ENCODE measurements around the gene VASN.

VASN gene

DNA sequence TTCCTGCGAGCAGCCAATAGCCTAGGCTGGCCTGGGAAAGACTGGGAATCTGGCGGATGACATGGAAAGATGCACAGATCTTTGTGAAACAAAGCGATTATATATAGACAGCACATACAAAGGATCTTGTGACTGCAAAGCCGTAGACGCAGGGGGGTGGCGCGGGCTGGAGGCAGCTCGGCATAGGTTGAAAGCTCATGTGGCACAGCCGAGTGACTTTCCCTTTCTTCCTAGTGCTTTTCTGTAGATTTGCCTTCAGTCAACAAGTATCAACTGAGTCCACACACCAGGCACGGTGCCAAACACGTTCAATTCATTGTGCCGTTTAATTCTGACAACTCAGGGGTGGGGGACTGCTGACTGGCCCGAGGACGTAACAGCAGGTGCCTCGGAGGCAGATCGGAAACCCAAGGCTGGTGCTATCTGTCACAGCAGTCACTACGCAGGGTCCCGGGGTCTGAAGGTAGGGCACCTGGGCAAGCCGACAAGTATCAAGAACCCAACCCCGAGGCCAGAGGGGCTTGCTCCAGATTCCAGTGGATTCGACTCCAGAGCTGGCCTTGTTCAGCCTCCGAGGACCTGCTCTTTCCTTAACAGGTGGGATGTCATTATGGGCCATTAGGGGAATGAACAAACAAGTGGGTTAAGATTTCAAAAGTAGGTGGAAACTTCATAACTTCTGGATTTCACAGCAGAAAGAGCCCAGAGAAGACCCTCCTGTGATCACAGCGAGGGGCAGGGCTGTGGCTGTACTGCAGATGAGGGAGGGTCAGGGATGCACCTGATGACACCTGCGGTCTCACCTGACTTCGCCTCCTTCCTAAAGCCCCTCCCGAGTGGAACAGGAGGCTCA, 26.4 kb upstream of the VASN start:
- H3K79me2 ChIP-seq (ENCODE audit: control insufficient read depth, low read length) = peaks cover 79% of the 10 kb centered on the region
- H3K9me3 ChIP-seq (ENCODE audit: control insufficient read depth, insufficient read depth, low read length) = peaks cover 7% of the 10 kb centered on the region; the same call in 1 of the 2 replicates
- H3K4me2 ChIP-seq (ENCODE audit: low read length) = no peak overlapping the region
- H4K20me1 ChIP-seq (ENCODE audit: control insufficient read depth, insufficient read depth, low read depth, low read length) = no peaks in the 10 kb centered on the region
- H3K4me1 ChIP-seq (ENCODE audit: control insufficient read depth, low read length) = peaks cover 8% of the 10 kb centered on the region
- H3K27me3 ChIP-seq (ENCODE audit: control insufficient read depth, low read length) = no peaks in the 10 kb centered on the region
- H3K36me3 ChIP-seq (ENCODE audit: control insufficient read depth, low read length) = peaks cover 66% of the 10 kb centered on the region
- H3K27ac ChIP-seq (ENCODE audit: low read depth, low read length) = no peak overlapping the region
- H3K4me3 ChIP-seq (ENCODE audit: low read length) = no peak overlapping the region
- TF ChIP-seq, protein P1, sequence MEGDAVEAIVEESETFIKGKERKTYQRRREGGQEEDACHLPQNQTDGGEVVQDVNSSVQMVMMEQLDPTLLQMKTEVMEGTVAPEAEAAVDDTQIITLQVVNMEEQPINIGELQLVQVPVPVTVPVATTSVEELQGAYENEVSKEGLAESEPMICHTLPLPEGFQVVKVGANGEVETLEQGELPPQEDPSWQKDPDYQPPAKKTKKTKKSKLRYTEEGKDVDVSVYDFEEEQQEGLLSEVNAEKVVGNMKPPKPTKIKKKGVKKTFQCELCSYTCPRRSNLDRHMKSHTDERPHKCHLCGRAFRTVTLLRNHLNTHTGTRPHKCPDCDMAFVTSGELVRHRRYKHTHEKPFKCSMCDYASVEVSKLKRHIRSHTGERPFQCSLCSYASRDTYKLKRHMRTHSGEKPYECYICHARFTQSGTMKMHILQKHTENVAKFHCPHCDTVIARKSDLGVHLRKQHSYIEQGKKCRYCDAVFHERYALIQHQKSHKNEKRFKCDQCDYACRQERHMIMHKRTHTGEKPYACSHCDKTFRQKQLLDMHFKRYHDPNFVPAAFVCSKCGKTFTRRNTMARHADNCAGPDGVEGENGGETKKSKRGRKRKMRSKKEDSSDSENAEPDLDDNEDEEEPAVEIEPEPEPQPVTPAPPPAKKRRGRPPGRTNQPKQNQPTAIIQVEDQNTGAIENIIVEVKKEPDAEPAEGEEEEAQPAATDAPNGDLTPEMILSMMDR (IDR thresholded peaks at IDR 0.05; ENCODE audit: low read depth, low read length, poor library complexity, severe bottlenecking) = no peak
- no peak for TF ChIP-seq EZH2phosphoT487 (IDR thresholded peaks at IDR 0.05; ENCODE audit: borderline replicate concordance, low read length)
- peaks cover 11% of the 10 kb centered on the region for H3F3A ChIP-seq (ENCODE audit: control insufficient read depth, insufficient read depth)
- no peaks in the 10 kb centered on the region for H3K9me2 ChIP-seq (replicated peaks; ENCODE audit: control insufficient read depth, low read length)

DNA sequence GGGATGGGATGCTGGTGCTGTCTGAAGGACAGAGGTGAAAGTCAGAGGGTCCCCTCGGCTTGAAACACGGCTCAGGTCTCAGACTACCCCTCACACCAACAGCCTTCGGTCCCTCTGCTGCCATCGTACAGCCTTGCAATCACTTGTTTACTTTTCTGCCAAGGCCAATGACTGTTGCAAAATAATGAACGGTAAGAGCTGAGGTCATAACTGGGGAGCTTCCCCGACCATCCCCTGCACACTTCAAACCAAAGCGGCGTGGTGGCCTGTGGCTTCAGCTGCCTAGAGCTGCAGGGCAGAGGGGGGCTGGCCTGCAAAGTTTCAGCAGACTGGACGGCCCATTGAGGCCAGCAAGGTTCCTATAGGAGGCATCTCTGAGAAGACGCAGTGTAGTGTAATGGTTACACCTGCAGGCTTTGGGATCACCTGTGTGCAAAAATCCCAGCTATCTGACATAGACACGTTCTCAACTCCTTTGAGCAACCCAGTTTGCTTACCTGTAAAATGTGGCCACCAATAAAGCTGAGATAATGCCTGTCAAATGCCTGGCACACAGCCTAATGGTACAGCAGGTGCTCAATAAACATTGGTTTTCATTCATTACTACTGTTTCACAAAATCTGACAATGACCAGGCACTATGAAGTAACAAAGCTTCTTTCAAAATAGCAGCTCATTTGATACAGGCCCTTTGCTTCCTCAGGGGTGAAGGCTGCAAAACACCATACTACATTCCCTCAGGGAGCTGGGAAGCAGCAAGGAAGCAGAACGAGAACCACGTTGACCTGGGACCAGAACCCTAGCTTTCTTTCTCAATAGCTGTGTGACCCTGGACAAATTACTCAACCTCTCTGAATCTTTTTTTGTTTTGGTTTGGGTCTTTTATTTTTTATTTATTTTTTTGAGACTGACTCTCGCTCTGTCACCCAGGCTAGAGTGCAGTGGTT, 25.5 kb upstream of the VASN start:
- Histone ChIP-seq H4K20me1 (ENCODE audit: control insufficient read depth, insufficient read depth, low read depth, low read length) (no peaks in the 10 kb centered on the region), H3K79me2 (ENCODE audit: control insufficient read depth, low read length) (peaks cover 88% of the 10 kb centered on the region), H3K27ac (ENCODE audit: low read depth, low read length) (no peak overlapping the region), H3K4me3 (ENCODE audit: low read length) (no peak overlapping the region), H3K4me2 (ENCODE audit: low read length) (no peak overlapping the region), H3K36me3 (ENCODE audit: control insufficient read depth, low read length) (peaks cover 62% of the 10 kb centered on the region), H3K27me3 (ENCODE audit: control insufficient read depth, low read length) (no peaks in the 10 kb centered on the region), H3K9me2 (replicated peaks; ENCODE audit: control insufficient read depth, low read length) (no peaks in the 10 kb centered on the region), H3K9me3 (ENCODE audit: control insufficient read depth, insufficient read depth, low read length) (peaks cover 7% of the 10 kb centered on the region; the same call in 1 of the 2 replicates), H3K4me1 (ENCODE audit: control insufficient read depth, low read length) (peaks cover 8% of the 10 kb centered on the region), H3F3A (ENCODE audit: control insufficient read depth, insufficient read depth) (peaks cover 11% of the 10 kb centered on the region)
- TF ChIP-seq, protein P1 (IDR thresholded peaks at IDR 0.05; ENCODE audit: low read depth, low read length, poor library complexity, severe bottlenecking) = no peak
- no peak for TF ChIP-seq EZH2phosphoT487 (IDR thresholded peaks at IDR 0.05; ENCODE audit: borderline replicate concordance, low read length)

DNA sequence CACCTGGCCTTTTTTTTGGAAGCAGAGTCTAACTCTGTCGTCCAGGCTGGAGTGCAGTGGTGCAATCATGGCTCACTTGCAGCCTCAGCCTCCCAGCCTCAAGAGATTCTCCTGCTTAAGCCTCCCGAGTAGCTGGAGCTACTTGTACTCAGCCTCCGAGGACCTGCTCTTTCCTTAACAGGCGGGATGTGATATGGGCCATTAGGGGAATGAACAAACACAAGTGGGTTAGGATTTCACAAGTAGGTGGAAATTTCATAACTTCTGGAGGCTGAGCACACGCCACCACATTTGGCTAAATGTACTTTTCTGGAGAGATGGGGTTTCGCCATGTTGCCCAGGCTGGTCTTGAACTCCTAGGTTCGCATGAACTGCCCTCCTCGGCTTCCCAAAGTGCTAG, 24.6 kb upstream of the VASN start:
- Histone ChIP-seq H3K9me2 (replicated peaks; ENCODE audit: control insufficient read depth, low read length) (no peaks in the 10 kb centered on the region), H3K4me1 (ENCODE audit: control insufficient read depth, low read length) (peaks cover 15% of the 10 kb centered on the region), H3K36me3 (ENCODE audit: control insufficient read depth, low read length) (peaks cover 59% of the 10 kb centered on the region), H3K4me2 (ENCODE audit: low read length) (no peak overlapping the region), H4K20me1 (ENCODE audit: control insufficient read depth, insufficient read depth, low read depth, low read length) (no peaks in the 10 kb centered on the region), H3K79me2 (ENCODE audit: control insufficient read depth, low read length) (peaks cover 88% of the 10 kb centered on the region), H3K27me3 (ENCODE audit: control insufficient read depth, low read length) (no peaks in the 10 kb centered on the region), H3F3A (ENCODE audit: control insufficient read depth, insufficient read depth) (peaks cover 11% of the 10 kb centered on the region), H3K27ac (ENCODE audit: low read depth, low read length) (no peak overlapping the region), H3K4me3 (ENCODE audit: low read length) (no peak overlapping the region), H3K9me3 (ENCODE audit: control insufficient read depth, insufficient read depth, low read length) (peaks cover 7% of the 10 kb centered on the region; the same call in 1 of the 2 replicates)
- TF ChIP-seq, protein P1 (IDR thresholded peaks at IDR 0.05; ENCODE audit: low read depth, low read length, poor library complexity, severe bottlenecking) = no peak
- no peak for TF ChIP-seq EZH2phosphoT487 (IDR thresholded peaks at IDR 0.05; ENCODE audit: borderline replicate concordance, low read length)

Measured in DOHH2 (cell line).